Measurements from ENCODE around the gene DIAPH1.

GRCh38 chr5:141508440-141508797, 110.4 kb downstream of the DIAPH1 start:
- TF ChIP-seq CTCF (conservative IDR thresholded peaks at IDR 0.05) (no peak), ZFX (IDR thresholded peaks at IDR 0.05) (no peak)

All from C4-2B (cell line).